A549 treated with RU486 at 1 μM for 4 hours (cell line): ENCODE results near the gene SH3YL1. TPM values are rescaled to one million over a fixed set of nuclear protein-coding genes. Genes with fewer than 3 reads are reported as not detected.

Experiments used
- total RNA-seq: library from RNA; stranded (reverse); fragments of 200-300 nt; extraction: Qiagen RNA extraction; gene quantifications from 5 replicates; pipeline ENCODE4 v1.2.3, GENCODE V29; 2022; ENCODE audit warnings: low read depth

SH3YL1 gene, protein sequence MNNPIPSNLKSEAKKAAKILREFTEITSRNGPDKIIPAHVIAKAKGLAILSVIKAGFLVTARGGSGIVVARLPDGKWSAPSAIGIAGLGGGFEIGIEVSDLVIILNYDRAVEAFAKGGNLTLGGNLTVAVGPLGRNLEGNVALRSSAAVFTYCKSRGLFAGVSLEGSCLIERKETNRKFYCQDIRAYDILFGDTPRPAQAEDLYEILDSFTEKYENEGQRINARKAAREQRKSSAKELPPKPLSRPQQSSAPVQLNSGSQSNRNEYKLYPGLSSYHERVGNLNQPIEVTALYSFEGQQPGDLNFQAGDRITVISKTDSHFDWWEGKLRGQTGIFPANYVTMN
- total RNA-seq, result 8.3 to 11.8 TPM (median 9.0 TPM) in 5 replicates

GRCh38 chr2:263774-264492 lies at the start of gene SH3YL1:
TSS of gene SH3YL1 (minus strand) at chr2:264032. CDS start at chr2:263984, 48 bp downstream.

GRCh38 chr2:287911-288757 lies 24.3 kb upstream of the SH3YL1 start, which contains the start of gene ALKAL2:
TSS of gene ALKAL2 (minus strand) at chr2:288091. CDS start at chr2:287835, 256 bp downstream.

DNA sequence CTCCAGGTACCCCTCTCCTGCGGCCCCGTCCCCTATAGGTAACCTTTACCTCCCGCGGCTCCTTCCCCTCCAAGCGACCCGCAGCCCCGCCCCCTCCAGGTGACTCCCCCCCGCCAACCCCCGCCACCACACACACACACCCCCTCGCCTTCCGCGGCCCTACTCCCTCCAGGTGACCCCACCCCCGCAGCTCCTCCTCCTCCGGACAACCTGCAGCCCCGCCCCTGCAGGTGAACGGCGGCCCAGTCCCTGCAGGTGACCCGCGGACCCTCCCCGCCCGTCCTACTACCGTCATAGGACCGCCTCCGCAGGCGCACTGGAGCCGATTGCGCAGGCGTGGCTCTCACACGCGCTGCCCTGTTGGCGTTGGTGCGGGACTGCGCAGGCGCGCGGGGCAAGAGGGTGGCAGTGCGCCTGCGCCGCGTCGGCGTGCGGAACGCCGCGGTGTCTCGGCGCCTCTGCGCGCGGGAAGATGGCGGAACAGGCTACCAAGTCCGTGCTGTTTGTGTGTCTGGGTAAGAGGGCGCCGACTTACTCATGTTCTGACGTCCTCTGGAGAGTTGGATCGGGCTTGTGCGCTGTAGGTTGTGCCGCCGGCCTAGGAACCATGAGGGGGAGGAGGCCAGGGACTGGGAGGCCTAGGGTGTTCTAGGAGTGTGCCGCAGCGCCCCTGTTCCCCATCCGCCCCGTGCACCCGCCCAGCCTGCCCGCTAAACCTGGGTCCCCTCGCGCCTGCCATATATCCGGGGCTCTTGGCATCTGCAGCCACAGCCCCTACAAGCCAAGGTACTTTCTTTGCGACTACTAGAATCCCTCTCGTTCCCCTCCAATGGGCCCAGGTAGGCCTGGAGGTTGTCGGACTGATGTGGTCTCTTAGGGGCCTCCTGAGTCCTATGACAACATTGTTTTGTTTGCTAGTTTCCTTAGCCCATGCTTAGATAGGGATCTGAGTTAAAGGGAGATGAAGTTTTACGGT lies 949 bp upstream of the SH3YL1 start, which contains the start of gene ACP1:
Gene ACP1, plus strand, starts transcription at position 455 of the 976 bp plus-strand sequence. Its CDS starts 18 bp downstream, at position 473.

Other genes with a start within 250 kb of the SH3YL1 start
- 0.06 to 0.30 TPM (median 0.16 TPM) in 5 replicates for gene FAM110C, start 217.5 kb downstream of the SH3YL1 start, total RNA-seq
- gene ACP1, start 915 bp upstream of the SH3YL1 start, total RNA-seq, result 192 to 265 TPM (median 199 TPM) in 5 replicates
- gene ALKAL2, start 24.1 kb upstream of the SH3YL1 start, total RNA-seq, result not detected in 5 replicates